ENCODE data around the gene RNGTT.

GRCh38 chr6:88840796-88841539 is 122.5 kb downstream of the RNGTT start:
- TF ChIP-seq POLR2AphosphoS5 (IDR thresholded peaks at IDR 0.05; ENCODE audit: borderline replicate concordance, low read depth, low read length) (no peak), EZH2 (IDR thresholded peaks at IDR 0.05) (no peak), FOXP2 (optimal IDR thresholded peaks at IDR 0.05; ENCODE audit: control extremely low read depth, extremely low read length, insufficient read depth) (no peak)
